Activated CD4-positive, alpha-beta T cell treated with anti-CD3 and anti-CD28 coated beads, Interleukin-2, amount 10 ng/mL, durations not matched to agents 24 days and 14 days (primary cell): ENCODE data around the gene SORT1. TPM values are rescaled to one million over a fixed set of nuclear protein-coding genes. Genes with fewer than 3 reads are reported as not detected.
A peak's percentile ranks its signal among the peaks of the same experiment; 100 is the strongest.

Source experiments
- DNase-seq: peaks from one replicate; pipeline ENCODE4 v3.0.0; 2022
- H3K27ac Mint-ChIP-seq: one replicate; pipeline ENCODE4 v1.8.0; 2022; ENCODE audit warnings: mild to moderate bottlenecking, mixed read lengths
- H3K27me3 Mint-ChIP-seq: one replicate; pipeline ENCODE4 v1.8.0; 2022; ENCODE audit warnings: mixed read lengths
- H3K36me3 Mint-ChIP-seq: one replicate; pipeline ENCODE4 v1.8.0; 2022; ENCODE audit warnings: low read depth, mild to moderate bottlenecking, mixed read lengths
- H3K4me1 Mint-ChIP-seq: one replicate; pipeline ENCODE4 v1.8.0; 2021; ENCODE audit warnings: mixed read lengths
- H3K4me3 Mint-ChIP-seq: one replicate; pipeline ENCODE4 v1.8.0; 2022; ENCODE audit warnings: mild to moderate bottlenecking, moderate library complexity, mixed read lengths
- H3K9me3 Mint-ChIP-seq: one replicate; pipeline ENCODE4 v1.8.0; 2021; ENCODE audit warnings: mixed read lengths
- intact Hi-C: fragments of 100-400 bp; cut with micrococcal nuclease; formaldehyde crosslinking; loops from one replicate; pipeline ENCODE4 v1.15.1; 2023
- total RNA-seq: library from RNA; stranded (reverse); gene quantifications from 2 replicates; pipeline ENCODE4 v1.2.3, GENCODE V29; 2022

The SORT1 gene
- total RNA-seq, 1 donor from 2014 or later, result 1.2 TPM

- intact Hi-C loops, result loop anchor here (1.0 to 5.0 kb wide), 5 partner anchors 116 to 339 kb away; partner anchors contain the start of genes ATXN7L2 and PSMA5
- Mint-ChIP-seq H3K9me3 (no peaks in the 10 kb centered on the region), H3K4me3 (peak within 1 kb of the TSS; percentile 95), H3K4me1 (peaks cover 19% of the 10 kb centered on the region), H3K27ac (peak within 1 kb of the TSS; percentile 95), H3K36me3 (peaks cover 7% of the 10 kb centered on the region), H3K27me3 (peaks cover 2% of the 10 kb centered on the region)
- DNase-seq, result peak; percentile 98
These were observed 114.6 kb downstream of the SORT1 start, which contains the start of gene PSRC1 for GRCh38 chr1:109282952-109283747. Gene PSRC1, minus strand, starts transcription at chr1:109283145.

GRCh38 chr1:109282497-109282951 is 115.2 kb downstream of the SORT1 start:
- H3K27ac Mint-ChIP-seq, result peak overlapping the region; percentile 95
- H3K36me3 Mint-ChIP-seq, result peaks cover 7% of the 10 kb centered on the region
- DNase-seq, result no peak
- H3K9me3 Mint-ChIP-seq, result no peaks in the 10 kb centered on the region
- peaks cover 20% of the 10 kb centered on the region for H3K4me1 Mint-ChIP-seq
- H3K4me3 Mint-ChIP-seq, result peak overlapping the region; percentile 95
- H3K27me3 Mint-ChIP-seq, result no peaks in the 10 kb centered on the region
- intact Hi-C loops, result loop anchor here (2.0 to 5.0 kb wide), 2 partner anchors 250 to 340 kb away; no protein-coding TSS in a partner anchor

GRCh38 chr1:109281680-109282496 is 115.8 kb downstream of the SORT1 start:
- H3K4me3 Mint-ChIP-seq, result peak overlapping the region; percentile 95
- peaks cover 7% of the 10 kb centered on the region for H3K36me3 Mint-ChIP-seq
- no peaks in the 10 kb centered on the region for H3K9me3 Mint-ChIP-seq
- H3K4me1 Mint-ChIP-seq, result peaks cover 24% of the 10 kb centered on the region
- H3K27me3 Mint-ChIP-seq, result no peaks in the 10 kb centered on the region
- no peak for DNase-seq
- intact Hi-C loops, result loop anchor here (2.0 to 5.0 kb wide), 2 partner anchors 251 to 340 kb away; no protein-coding TSS in a partner anchor
- H3K27ac Mint-ChIP-seq, result no peak overlapping the region

GRCh38 chr1:109280862-109281261 is 116.9 kb downstream of the SORT1 start:
- Mint-ChIP-seq H3K4me1 (peaks cover 24% of the 10 kb centered on the region), H3K36me3 (peaks cover 7% of the 10 kb centered on the region), H3K4me3 (no peak overlapping the region), H3K27me3 (no peaks in the 10 kb centered on the region), H3K27ac (no peak overlapping the region), H3K9me3 (no peaks in the 10 kb centered on the region)
- no peak for DNase-seq
- intact Hi-C loops, result loop anchor here (5.0 kb wide), 1 partner anchor 341 kb away; no protein-coding TSS in a partner anchor

- Mint-ChIP-seq H3K4me1 (peaks cover 24% of the 10 kb centered on the region), H3K4me3 (no peak overlapping the region), H3K36me3 (peaks cover 7% of the 10 kb centered on the region), H3K27ac (no peak overlapping the region), H3K27me3 (no peaks in the 10 kb centered on the region), H3K9me3 (no peaks in the 10 kb centered on the region)
- intact Hi-C loops, result loop anchor here (5.0 kb wide), 1 partner anchor 343 kb away; no protein-coding TSS in a partner anchor
- DNase-seq, result no peak
These were observed 118.0 kb downstream of the SORT1 start for GRCh38 chr1:109279615-109280278.

- peak; percentile 91 for DNase-seq
- Mint-ChIP-seq H3K4me3 (no peak overlapping the region), H3K27ac (no peak overlapping the region), H3K4me1 (peaks cover 17% of the 10 kb centered on the region), H3K27me3 (no peaks in the 10 kb centered on the region), H3K9me3 (no peaks in the 10 kb centered on the region), H3K36me3 (peaks cover 7% of the 10 kb centered on the region)
- intact Hi-C loops, result loop anchor here (1.0 kb wide), 2 partner anchors 122 to 255 kb away; no protein-coding TSS in a partner anchor
These were observed 120.1 kb downstream of the SORT1 start for GRCh38 chr1:109277434-109278204.

- H3K9me3 Mint-ChIP-seq, result no peaks in the 10 kb centered on the region
- intact Hi-C loops, result no loop called here
- H3K4me1 Mint-ChIP-seq, result peaks cover 7% of the 10 kb centered on the region
- H3K36me3 Mint-ChIP-seq, result peaks cover 2% of the 10 kb centered on the region
- no peak overlapping the region for H3K4me3 Mint-ChIP-seq
- no peak for DNase-seq
- no peak overlapping the region for H3K27ac Mint-ChIP-seq
- H3K27me3 Mint-ChIP-seq, result no peaks in the 10 kb centered on the region
These were observed 121.9 kb downstream of the SORT1 start for GRCh38 chr1:109275706-109276345.

- DNase-seq, result no peak
- no peak overlapping the region for H3K4me3 Mint-ChIP-seq
- H3K4me1 Mint-ChIP-seq, result peaks cover 7% of the 10 kb centered on the region
- no peak overlapping the region for H3K27ac Mint-ChIP-seq
- no peaks in the 10 kb centered on the region for H3K9me3 Mint-ChIP-seq
- intact Hi-C loops, result no loop called here
- H3K36me3 Mint-ChIP-seq, result peaks cover 2% of the 10 kb centered on the region
- H3K27me3 Mint-ChIP-seq, result no peaks in the 10 kb centered on the region
These were observed 122.9 kb downstream of the SORT1 start for GRCh38 chr1:109274533-109275476.

GRCh38 chr1:109273570-109274288 is 124.0 kb downstream of the SORT1 start:
- peaks cover 7% of the 10 kb centered on the region for H3K4me1 Mint-ChIP-seq
- H3K27me3 Mint-ChIP-seq, result no peaks in the 10 kb centered on the region
- no peak for DNase-seq
- no peak overlapping the region for H3K27ac Mint-ChIP-seq
- H3K4me3 Mint-ChIP-seq, result no peak overlapping the region
- H3K9me3 Mint-ChIP-seq, result no peaks in the 10 kb centered on the region
- peaks cover 2% of the 10 kb centered on the region for H3K36me3 Mint-ChIP-seq
- intact Hi-C loops, result no loop called here

- intact Hi-C loops, result no loop called here
- Mint-ChIP-seq H3K36me3 (no peaks in the 10 kb centered on the region), H3K4me1 (peaks cover 7% of the 10 kb centered on the region), H3K27me3 (no peaks in the 10 kb centered on the region), H3K9me3 (no peaks in the 10 kb centered on the region), H3K27ac (no peak overlapping the region), H3K4me3 (no peak overlapping the region)
- DNase-seq, result no peak
These were observed 124.7 kb downstream of the SORT1 start for GRCh38 chr1:109272831-109273547.
